ENCODE measurements around the gene JARID2.

- TF ChIP-seq ZNF121 (tag by site-specific recombination; IDR thresholded peaks at IDR 0.05) (no peak), CTCF (tag by site-specific recombination; IDR thresholded peaks at IDR 0.05) (no peak), BCL6B (tag by site-specific recombination; IDR thresholded peaks at IDR 0.05) (no peak), ELK4 (IDR thresholded peaks at IDR 0.05; ENCODE audit: borderline replicate concordance, low read depth, low read length) (no peak), ZBTB7A (tag by site-specific recombination; IDR thresholded peaks at IDR 0.05; ENCODE audit: low read depth) (no peak), ZNF24 (tag by site-specific recombination; IDR thresholded peaks at IDR 0.05) (no peak), ZBTB20 (tag by site-specific recombination; IDR thresholded peaks at IDR 0.05) (no peak), PRDM1 (tag by site-specific recombination; IDR thresholded peaks at IDR 0.05) (no peak), ZNF664 (tag by site-specific recombination; IDR thresholded peaks at IDR 0.05) (no peak)
Measured at GRCh38 chr6:15359335-15359862, 113.5 kb downstream of the JARID2 start.
